K562 (cell line): ENCODE data around the gene JMY. TPM values are rescaled to one million over a fixed set of nuclear protein-coding genes. Genes with fewer than 3 reads are reported as not detected.
A peak's percentile ranks its signal among the peaks of the same experiment; 100 is the strongest.

ENCODE experiments used
- ATAC-seq: fragments of 200-7000 bp; cut with Tn5 transposase; 3 replicates; pipeline ENCODE4 v1.9.1; 2020; ENCODE audit warnings: moderate library complexity
- BruUV-seq: library from RNA; stranded (reverse); fragments of 400-500 nt; replicated peaks from 2 replicates; lab custom pipeline; 2021; lab: Mats Ljungman, UMichigan
- CTCF ChIA-PET: fragments of 300-600 bp; formaldehyde crosslinking; extraction: SDS; loops from one replicate; lab custom pipeline; 2021; ENCODE audit warnings: low intra/inter-chr PET ratio; lab: Yijun Ruan, JAX
- POLR2A ChIA-PET: fragments of 300-600, 350-650 bp; sonication (Branson Sonifier 250); formaldehyde crosslinking; extraction: SDS; loops from one replicate; lab custom pipeline; 2021; ENCODE audit warnings: antibody characterized with exemption, inconsistent platforms; lab: Yijun Ruan, JAX
- DNase-seq, 4 experiments: peaks; one replicate each; pipeline versions ENCODE4 v3.0.0 to v3.0.0-alpha.2; 2011 to 2018; ENCODE audit warnings: low spot score in 3 of 4, mixed read lengths in 3 of 4; ENCODE audit errors: extremely low read depth in 1 of 4
- FAIRE-seq: peaks from 2 replicates; lab custom pipeline; 2011; peaks lifted over from hg19 to GRCh38; lab: Jason Lieb, UNC
- H2AFZ ChIP-seq: 2 replicates; pipeline ENCODE4 v1.6.0; 2011; ENCODE audit warnings: low read depth, low read length, control low read depth, inconsistent platforms
- H3K27ac ChIP-seq: fragments of 200-600 bp; 3 replicates; pipeline ENCODE4 v1.8.0; 2011; ENCODE audit warnings: low read depth, mild to moderate bottlenecking, control low read depth, inconsistent platforms, low read length, moderate library complexity, mixed read lengths; ENCODE audit errors: extremely low read depth
- H3K27me3 ChIP-seq, 2 experiments: fragments of 300-600 bp in 1 of 2; 2 replicates in 1 of 2; 3 replicates in 1 of 2; pipeline versions ENCODE4 v1.6.0 to v1.8.0; 2011; ENCODE audit warnings: inconsistent platforms in 2 of 2, low read length in 2 of 2, mild to moderate bottlenecking in 1 of 2, mixed read lengths in 1 of 2, moderate library complexity in 1 of 2; ENCODE audit not compliant: control insufficient read depth in 2 of 2, insufficient read depth in 2 of 2
- H3K36me3 ChIP-seq: fragments of 300-600 bp; 3 replicates; pipeline ENCODE4 v1.8.0; 2011; ENCODE audit warnings: mild to moderate bottlenecking, low read length, inconsistent platforms; ENCODE audit not compliant: control insufficient read depth, insufficient read depth
- H3K4me1 ChIP-seq, 2 experiments: fragments of 200-600 bp in 1 of 2; replicated peaks in 1 of 2; 2 replicates in 1 of 2; 3 replicates in 1 of 2; pipeline versions ENCODE4 v1.5.1 to v1.8.0; 2011; ENCODE audit warnings: inconsistent platforms in 2 of 2, low read length in 2 of 2, mild to moderate bottlenecking in 1 of 2, mixed read lengths in 1 of 2, moderate library complexity in 1 of 2; ENCODE audit not compliant: control insufficient read depth in 2 of 2, insufficient read depth in 2 of 2
- H3K4me2 ChIP-seq: 2 replicates; pipeline ENCODE4 v1.6.1; 2011; ENCODE audit warnings: low read length, control low read depth, inconsistent platforms, mixed read lengths; ENCODE audit not compliant: insufficient read depth
- H3K4me3 ChIP-seq: fragments of 200-600 bp; sonication (generic), shearing (Covaris generic); 2 replicates; pipeline ENCODE4 v1.5.1; 2016; ENCODE audit warnings: control low read depth, inconsistent platforms
- H3K79me2 ChIP-seq: fragments of 200-600 bp; 3 replicates; pipeline ENCODE4 v1.8.0; 2011; ENCODE audit warnings: low read length, inconsistent platforms; ENCODE audit not compliant: control insufficient read depth, insufficient read depth
- H3K9ac ChIP-seq, 2 experiments: 2 replicates each; pipeline versions ENCODE4 v1.6.0 to v1.6.1; 2011; ENCODE audit warnings: low read depth in 2 of 2, low read length in 2 of 2, control low read depth in 1 of 2, inconsistent platforms in 1 of 2, mild to moderate bottlenecking in 1 of 2, mixed read lengths in 1 of 2; ENCODE audit not compliant: insufficient read depth in 1 of 2
- H3K9me1 ChIP-seq: one replicate; pipeline ENCODE4 v1.6.0; 2011; ENCODE audit warnings: inconsistent platforms, mild to moderate bottlenecking, low read length, moderate library complexity; ENCODE audit not compliant: control insufficient read depth, insufficient read depth
- H3K9me3 ChIP-seq: replicated peaks from 2 replicates; pipeline ENCODE4 v1.5.1; 2011; ENCODE audit warnings: low read depth, low read length, inconsistent platforms; ENCODE audit not compliant: control insufficient read depth, insufficient read depth
- H4K20me1 ChIP-seq: replicated peaks from 2 replicates; pipeline ENCODE4 v1.6.1; 2011; ENCODE audit warnings: low read length, inconsistent platforms, mixed read lengths; ENCODE audit not compliant: control insufficient read depth, insufficient read depth
- CREB3 ChIP-seq: fragments of 450-650 bp; conservative IDR thresholded peaks from 2 replicates; pipeline ENCODE4 v1.6.1; 2016; ENCODE audit warnings: missing genetic modification characterization, low read depth, mild to moderate bottlenecking, missing compliant biosample characterization, moderate library complexity
- CTBP1 ChIP-seq: fragments of 450-650 bp; IDR thresholded peaks from 2 replicates; pipeline ENCODE4 v1.6.1; 2016; ENCODE audit warnings: borderline replicate concordance
- DDX20 ChIP-seq: fragments of 450-650 bp; IDR thresholded peaks from 2 replicates; pipeline ENCODE4 v1.6.1; 2016; ENCODE audit warnings: missing genetic modification characterization, low read depth, mild to moderate bottlenecking, missing compliant biosample characterization, moderate library complexity
- NR0B1 ChIP-seq: fragments of 450-650 bp; IDR thresholded peaks from one replicate; pipeline ENCODE4 v1.6.1; 2018; ENCODE audit warnings: mild to moderate bottlenecking, moderate library complexity; ENCODE audit not compliant: partially characterized antibody
- NR2C1 ChIP-seq, 2 experiments: fragments of 450-650 bp; IDR thresholded peaks; 2 replicates each; pipeline ENCODE4 v1.6.1; 2017; ENCODE audit warnings: mild to moderate bottlenecking in 2 of 2, antibody characterized with exemption in 1 of 2, inconsistent platforms in 1 of 2, missing compliant biosample characterization in 1 of 2, missing genetic modification characterization in 1 of 2
- NR2C2 ChIP-seq, 2 experiments: fragments of 200-800 bp in 1 of 2; sonication (Bioruptor generic) in 1 of 2; sonication (generic) in 1 of 2; formaldehyde crosslinking in 1 of 2; IDR thresholded peaks; 2 replicates each; pipeline versions ENCODE4 v1.6.1 to v1.8.0; 2016 to 2022; ENCODE audit warnings: mild to moderate bottlenecking in 1 of 2, missing compliant biosample characterization in 1 of 2, missing genetic modification characterization in 1 of 2, missing genetic modification reagents in 1 of 2
- PHF21A ChIP-seq: fragments of 450-650 bp; IDR thresholded peaks from 2 replicates; pipeline ENCODE4 v1.6.1; 2017; ENCODE audit warnings: low read depth, borderline replicate concordance
- RFX5 ChIP-seq: IDR thresholded peaks from 2 replicates; pipeline ENCODE4 v1.6.1; 2011; ENCODE audit warnings: low read depth, mild to moderate bottlenecking, improper control_type of control experiment, low read length
- SMAD3 ChIP-seq: fragments of 450-650 bp; formaldehyde crosslinking; conservative IDR thresholded peaks from 2 replicates; pipeline ENCODE4 v1.4.0; 2020; ENCODE audit warnings: mild to moderate bottlenecking
- THAP7 ChIP-seq: fragments of 250-450 bp; sonication (Bioruptor Pico); IDR thresholded peaks from 2 replicates; pipeline ENCODE4 v1.5.0; 2021
- VEZF1 ChIP-seq: fragments of 200-800 bp; sonication (Bioruptor generic); IDR thresholded peaks from 2 replicates; pipeline ENCODE4 v1.6.1; 2017; ENCODE audit warnings: missing genetic modification characterization, missing compliant biosample characterization
- ZNF395 ChIP-seq: fragments of 200-800 bp; sonication (Bioruptor generic); IDR thresholded peaks from 2 replicates; pipeline ENCODE4 v1.6.1; 2017; ENCODE audit warnings: missing genetic modification characterization, missing compliant biosample characterization
- ZNF584 ChIP-seq: fragments of 200-800 bp; sonication (Bioruptor generic); IDR thresholded peaks from 2 replicates; pipeline ENCODE4 v1.6.1; 2016; ENCODE audit warnings: low read depth, mild to moderate bottlenecking, missing genetic modification characterization, missing compliant biosample characterization
- WGBS: fragments of 100-300 bp; shearing (Covaris generic); methylation state at CpG from one replicate; pipeline ENCODE4 v1.1.6; 2016; ENCODE audit warnings: low coverage, mixed read lengths; ENCODE audit not compliant: insufficient coverage; ENCODE audit errors: missing lambda C conversion rate; 5-methylcytosine and 5-hydroxymethylcytosine counted together
- in situ Hi-C: fragments of 300-500 bp; cut with MboI; formaldehyde crosslinking; loops from 4 replicates; pipeline ENCODE4 v1.15.0; 2018; ENCODE audit warnings: inconsistent platforms, mixed read lengths
- intact Hi-C: fragments of 100-400 bp; cut with micrococcal nuclease; formaldehyde crosslinking; loops from 2 replicates; pipeline ENCODE4 v1.14.2; 2022
- polyA plus RNA-seq, 8 experiments: library from polyadenylated mRNA; depleted of rRNA in 4 of 8; stranded (reverse) in 5 of 8; unstranded in 3 of 8; fragments of >200 nt; fragmentation: Nextera tagmentation in 2 of 8; fragmentation: Illumina TruSeq in 1 of 8; extraction: Ambion mirVana in 2 of 8; extraction: Trizol in 1 of 8; gene quantifications; 2 replicates each; pipeline versions ENCODE4 v1.2.1 to v1.2.3, GENCODE V29; 2011 to 2014; ENCODE audit warnings: inconsistent platforms in 1 of 8, missing spikeins in 1 of 8
- total RNA-seq, 7 experiments: library from RNA; depleted of rRNA in 6 of 7; stranded (reverse); fragments of >200 nt in 6 of 7; fragmentation: Illumina TruSeq in 2 of 7; extraction: Trizol in 2 of 7; gene quantifications; 2 replicates each; pipeline versions ENCODE4 v1.2.1 to v1.2.3, GENCODE V29; 2011 to 2021; ENCODE audit warnings: low replicate concordance in 1 of 7

Gene JMY
- total and polyA plus RNA-seq, 9 of the 15 experiments (the other 6 are each of a cell fraction or from before 2014, with no cell fraction given) = 1.1 to 5.5 (median 3.7) TPM

- in situ Hi-C loops = no loop called here
- FAIRE-seq = no peak
- Histone ChIP-seq H3K36me3 (no peaks in the 10 kb centered on the region), H3K4me3 (no peak overlapping the region), H2AFZ (no peak overlapping the region), H3K79me2 (no peaks in the 10 kb centered on the region), H3K27me3 (no peaks in the 10 kb centered on the region), H3K4me2 (no peak overlapping the region), H4K20me1 (no peaks in the 10 kb centered on the region), H3K27ac (no peak overlapping the region), H3K4me1 (no peaks in the 10 kb centered on the region), H3K9me1 (no peaks in the 10 kb centered on the region), H3K9ac (no peak overlapping the region), H3K9me3 (no peaks in the 10 kb centered on the region)
- no peak for DNase-seq
- BruUV-seq = no TSS peak
- ATAC-seq = no peak
- ChIA-PET CTCF (interaction anchor here (0.7 kb wide), 1 partner anchor 14 kb away, joined by 3 read pairs; no protein-coding TSS in a partner anchor), POLR2A (interaction anchor here (0.7 to 1.4 kb wide), 2 partner anchors 10 to 34 kb away, joined by 3 to 4 read pairs; no protein-coding TSS in a partner anchor)
- intact Hi-C loops = no loop called here
- 38% methylated on average over 4 of the region's 4 CpGs for WGBS
- TF ChIP-seq ZNF584 (CRISPR knock-in tag) (no peak), CREB3 (tag) (peak; percentile 54; the same call in 1 of the 2 replicates), VEZF1 (CRISPR knock-in tag) (no peak), DDX20 (tag) (peak; percentile 66; the same call in 1 of the 2 replicates), NR2C1 (IDR thresholded peaks at IDR 0.05) (peak; percentile 52; the same call in 1 of the 2 replicates), NR2C1 (tag; IDR thresholded peaks at IDR 0.05) (0 out of 2 replicates have a peak, but pooled peaks have one; percentile 61), THAP7 (CRISPR knock-in tag) (no peak), NR0B1 (no peak), SMAD3 (CRISPR knock-in tag) (no peak), ZNF395 (CRISPR knock-in tag) (0 out of 2 replicates have a peak, but pooled peaks have one; percentile 38), CTBP1 (0 out of 2 replicates have a peak, but pooled peaks have one; percentile 16), RFX5 (no peak), PHF21A (no peak), NR2C2 (CRISPR knock-in tag; IDR thresholded peaks at IDR 0.05) (no peak), NR2C2 (tag; IDR thresholded peaks at IDR 0.05) (peak; percentile 69; the same call in 1 of the 2 replicates)
Observed at GRCh38 chr5:79224286-79224984, 11.5 kb upstream of the JMY start.
